ENCODE data around the gene RALGPS2.

RALGPS2 gene, protein sequence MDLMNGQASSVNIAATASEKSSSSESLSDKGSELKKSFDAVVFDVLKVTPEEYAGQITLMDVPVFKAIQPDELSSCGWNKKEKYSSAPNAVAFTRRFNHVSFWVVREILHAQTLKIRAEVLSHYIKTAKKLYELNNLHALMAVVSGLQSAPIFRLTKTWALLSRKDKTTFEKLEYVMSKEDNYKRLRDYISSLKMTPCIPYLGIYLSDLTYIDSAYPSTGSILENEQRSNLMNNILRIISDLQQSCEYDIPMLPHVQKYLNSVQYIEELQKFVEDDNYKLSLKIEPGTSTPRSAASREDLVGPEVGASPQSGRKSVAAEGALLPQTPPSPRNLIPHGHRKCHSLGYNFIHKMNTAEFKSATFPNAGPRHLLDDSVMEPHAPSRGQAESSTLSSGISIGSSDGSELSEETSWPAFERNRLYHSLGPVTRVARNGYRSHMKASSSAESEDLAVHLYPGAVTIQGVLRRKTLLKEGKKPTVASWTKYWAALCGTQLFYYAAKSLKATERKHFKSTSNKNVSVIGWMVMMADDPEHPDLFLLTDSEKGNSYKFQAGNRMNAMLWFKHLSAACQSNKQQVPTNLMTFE

DNA sequence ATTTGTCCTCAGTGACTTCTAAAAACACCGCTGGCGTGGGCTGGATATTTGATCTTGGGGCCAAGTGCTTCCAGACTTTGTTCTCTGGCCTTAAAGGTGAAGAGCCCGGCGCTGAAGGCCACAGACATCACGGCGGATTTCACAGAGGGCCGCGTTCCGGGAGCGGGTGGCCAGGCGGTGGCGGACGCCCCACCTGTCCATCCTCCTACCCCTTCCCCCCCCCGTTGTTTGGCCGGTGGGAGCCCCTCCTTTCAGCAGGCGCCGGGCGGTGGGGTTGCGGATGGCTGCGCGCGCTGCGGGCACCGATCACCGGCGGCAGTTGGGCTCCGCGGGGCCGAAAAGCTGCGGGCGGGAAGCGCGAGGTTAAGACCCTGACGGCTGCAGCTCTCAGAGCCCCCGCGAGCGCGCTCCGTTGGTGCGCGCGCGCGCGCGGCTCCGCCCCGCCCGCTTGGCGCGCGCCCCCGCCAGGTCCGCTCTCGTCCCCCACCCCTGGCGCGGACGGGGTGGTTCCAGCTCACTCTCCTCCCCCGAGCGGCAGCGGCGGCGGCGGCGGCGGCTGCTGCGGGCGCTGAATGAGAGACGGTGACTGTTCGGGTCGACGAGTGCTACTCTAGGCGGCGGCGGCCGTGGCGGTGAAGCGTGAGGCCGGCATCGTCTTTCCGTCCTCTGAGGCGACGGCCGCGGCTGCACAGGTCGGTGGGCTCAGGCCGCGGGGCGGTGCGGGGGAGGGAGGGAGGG is at the start of gene RALGPS2:
RALGPS2 (plus strand) TSS at position 517 of the 738 bp plus-strand sequence. CDS start 51,521 bp downstream, outside the sequence.
- DNase-seq: no peak

DNA sequence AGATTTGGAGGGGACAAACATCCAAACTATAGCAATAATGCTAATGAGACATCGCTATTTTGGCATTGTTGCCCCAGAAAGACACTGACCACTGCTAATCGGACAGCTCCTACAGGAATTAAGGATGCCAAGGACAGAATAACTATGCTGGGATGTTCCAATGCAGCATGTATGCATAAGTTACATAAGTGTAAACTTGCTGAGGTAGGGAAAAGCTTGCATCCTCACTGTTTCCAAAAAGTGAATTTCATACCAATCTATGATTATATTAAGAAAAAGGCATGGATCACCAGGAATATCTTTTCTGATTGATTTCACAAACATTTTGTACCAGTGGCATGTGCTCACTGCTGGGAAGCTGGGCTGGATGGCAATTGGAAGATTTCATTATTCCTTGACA is 45.8 kb upstream of the RALGPS2 start:
- DNase-seq: no peak

DNA sequence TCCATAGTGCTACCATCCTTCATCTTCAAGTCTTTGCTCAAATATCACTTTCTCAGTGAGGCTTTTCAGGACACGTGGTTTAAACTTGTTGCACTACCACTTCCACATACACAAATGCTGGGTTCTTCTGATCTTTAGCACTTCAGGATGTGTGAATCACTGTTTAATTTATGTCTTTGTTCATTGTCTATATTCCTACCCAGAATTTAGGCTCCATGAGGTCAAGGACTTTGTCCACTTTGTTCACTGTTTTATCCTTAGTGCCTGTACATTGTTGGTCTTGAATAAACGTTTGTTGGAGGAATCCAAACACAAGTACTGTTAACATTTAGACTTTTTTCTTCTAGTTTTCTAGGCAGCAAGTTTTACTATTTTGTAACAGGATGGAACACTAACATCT is 42.6 kb upstream of the RALGPS2 start:
- DNase-seq: no peak

DNA sequence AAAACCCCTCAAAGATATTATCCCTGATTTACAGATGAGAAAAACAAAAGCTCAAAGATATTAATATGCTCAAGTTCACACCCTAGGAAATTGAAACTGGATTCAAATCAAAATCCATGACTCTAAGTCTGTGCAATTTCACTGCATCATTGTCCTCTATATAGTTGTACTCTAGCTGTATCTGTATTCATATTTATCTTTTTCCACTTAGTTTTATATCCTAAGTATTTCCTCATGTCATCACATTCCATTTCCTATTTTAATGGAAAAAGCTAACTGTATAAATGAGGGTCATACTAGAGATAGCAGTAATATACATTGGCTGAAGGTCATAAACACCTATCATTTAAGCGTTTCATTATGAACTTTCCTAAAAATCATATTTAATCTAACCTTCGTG is 42.2 kb upstream of the RALGPS2 start:
- no peak for DNase-seq

DNA sequence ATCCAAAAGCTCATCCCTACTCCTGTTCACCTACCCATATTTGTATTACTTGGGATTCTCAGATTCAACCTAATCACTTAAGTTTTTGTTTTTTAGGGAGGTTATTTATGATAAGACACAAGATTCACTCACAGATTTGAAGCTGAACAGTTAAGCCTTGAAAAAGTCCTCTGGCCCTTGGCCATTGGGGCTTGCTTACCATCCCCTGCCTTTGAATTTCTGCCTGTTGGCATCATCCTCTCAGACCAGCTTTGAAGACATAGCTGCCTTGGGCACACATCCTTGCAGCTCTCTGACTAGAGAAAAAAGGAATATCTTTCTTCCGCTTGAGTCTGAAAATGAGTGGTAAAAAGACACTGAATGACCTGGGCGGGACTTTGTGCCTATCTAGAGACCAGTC is 41.8 kb upstream of the RALGPS2 start:
- DNase-seq: no peak

DNA sequence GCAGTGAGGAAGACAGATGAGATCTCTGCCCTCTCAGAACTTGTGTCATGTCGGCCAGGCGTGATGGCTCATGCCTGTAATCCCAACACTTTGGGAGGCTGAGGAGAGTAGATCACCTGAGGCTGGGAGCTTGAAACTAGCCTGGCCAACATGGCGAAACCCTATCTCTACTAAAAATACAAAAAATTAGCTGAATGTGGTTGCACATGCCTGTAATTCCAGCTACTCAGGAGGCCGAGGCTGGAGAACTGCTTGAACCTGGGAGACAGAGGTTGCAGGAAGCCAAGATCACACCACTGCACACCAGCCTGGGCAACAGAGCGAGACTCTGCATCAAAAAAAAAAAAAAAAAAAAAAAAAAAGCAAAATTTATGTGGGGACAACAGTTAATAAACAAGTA is 40.9 kb upstream of the RALGPS2 start:
- no peak for DNase-seq

DNA sequence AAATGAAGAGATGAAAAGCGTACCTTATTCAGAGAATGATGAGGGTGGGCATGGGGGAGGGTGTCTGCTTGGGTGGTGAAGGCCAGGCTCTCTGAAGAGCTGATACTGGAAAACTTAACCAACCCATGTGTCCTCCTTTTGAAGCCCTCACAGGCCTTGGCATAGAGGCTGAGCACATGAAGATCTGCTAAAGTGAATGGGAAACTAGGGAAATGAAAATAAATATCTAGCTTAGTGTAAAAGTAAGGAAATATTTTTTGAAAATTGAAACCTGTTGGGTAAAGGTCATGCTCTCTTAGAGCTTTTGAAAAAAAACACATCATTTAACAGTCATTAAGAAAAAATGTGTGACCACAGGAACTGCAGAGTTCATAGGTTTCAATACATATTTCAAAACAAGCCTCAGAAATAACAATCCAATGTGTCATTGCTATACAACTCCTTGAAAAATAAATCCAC is 40.5 kb upstream of the RALGPS2 start:
- no peak for DNase-seq

DNA sequence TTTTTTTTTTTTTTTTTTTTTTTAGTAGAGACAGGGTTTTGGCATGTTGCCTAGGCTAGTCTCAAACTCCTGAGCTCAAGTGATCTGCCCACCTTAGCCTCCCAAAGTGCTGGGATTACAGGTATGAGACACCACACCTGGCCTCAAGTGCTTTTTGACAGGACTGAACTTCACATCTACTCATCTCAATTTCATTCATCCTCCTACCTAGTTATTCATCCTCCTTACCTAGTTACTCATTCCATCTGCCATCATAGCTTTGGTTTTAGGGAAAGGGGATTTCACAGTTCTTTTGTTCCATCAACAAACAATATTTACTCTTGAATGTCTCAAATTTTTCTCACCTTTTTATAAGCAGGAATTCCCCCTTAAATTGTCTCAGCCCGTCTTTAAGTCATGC is 38.6 kb upstream of the RALGPS2 start:
- DNase-seq: no peak

DNA sequence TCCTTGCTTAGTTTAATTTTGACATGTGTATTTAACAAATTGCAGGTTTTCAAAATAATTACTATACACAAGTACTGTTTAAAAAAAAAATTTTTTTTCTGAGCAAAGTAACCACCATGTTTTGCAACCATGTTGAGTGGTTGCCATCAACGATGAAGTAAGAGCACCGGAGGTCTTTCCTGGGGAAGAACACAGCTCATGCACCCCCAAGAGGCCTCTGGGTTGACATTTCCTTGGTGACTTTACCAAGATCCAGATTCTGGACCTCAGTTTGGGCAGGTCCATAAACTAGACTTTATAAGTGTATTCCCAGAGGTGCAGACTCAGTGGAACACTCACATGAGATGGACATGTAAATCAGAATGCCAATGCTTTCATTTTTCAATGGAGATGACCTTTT is 36.8 kb upstream of the RALGPS2 start:
- no peak for DNase-seq

DNA sequence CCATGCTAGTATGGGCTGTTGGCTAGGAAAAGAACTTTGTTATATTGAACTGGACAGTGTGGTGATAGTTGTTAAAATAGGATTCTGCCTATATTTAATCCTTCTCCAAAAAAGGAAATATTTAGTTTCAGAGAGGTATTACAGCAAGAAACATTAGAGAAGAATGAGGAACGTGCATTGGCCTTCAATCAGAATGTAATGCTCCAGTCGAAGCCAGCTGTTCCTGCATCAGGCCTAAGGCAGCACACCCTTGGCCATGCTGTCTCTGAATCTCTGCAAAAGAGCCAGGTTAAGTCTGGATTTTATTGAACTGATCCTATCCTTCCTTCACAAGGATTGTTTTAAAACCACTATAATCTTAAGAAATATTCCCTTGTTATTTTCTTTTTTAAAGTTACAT is 35.3 kb upstream of the RALGPS2 start:
- no peak for DNase-seq

DNA sequence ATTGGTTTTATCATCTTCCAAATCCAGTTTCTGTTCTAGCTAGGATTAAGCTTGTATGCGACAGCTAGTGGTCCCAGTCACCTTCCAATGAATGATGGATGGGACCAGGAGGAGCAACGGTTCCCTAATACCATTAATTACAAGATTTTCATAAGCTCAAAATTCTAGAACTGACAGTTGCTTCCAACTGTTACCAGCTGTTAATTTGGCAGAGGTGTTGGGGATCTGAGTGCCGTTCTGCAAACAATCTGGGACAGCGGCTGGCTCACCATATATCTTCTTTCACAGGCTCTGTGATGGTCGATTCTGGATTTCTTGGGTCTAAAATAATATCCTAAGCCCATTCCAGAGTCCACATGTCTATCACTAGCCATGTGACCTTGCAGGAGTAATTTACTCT is 34.5 kb upstream of the RALGPS2 start:
- DNase-seq: no peak

DNA sequence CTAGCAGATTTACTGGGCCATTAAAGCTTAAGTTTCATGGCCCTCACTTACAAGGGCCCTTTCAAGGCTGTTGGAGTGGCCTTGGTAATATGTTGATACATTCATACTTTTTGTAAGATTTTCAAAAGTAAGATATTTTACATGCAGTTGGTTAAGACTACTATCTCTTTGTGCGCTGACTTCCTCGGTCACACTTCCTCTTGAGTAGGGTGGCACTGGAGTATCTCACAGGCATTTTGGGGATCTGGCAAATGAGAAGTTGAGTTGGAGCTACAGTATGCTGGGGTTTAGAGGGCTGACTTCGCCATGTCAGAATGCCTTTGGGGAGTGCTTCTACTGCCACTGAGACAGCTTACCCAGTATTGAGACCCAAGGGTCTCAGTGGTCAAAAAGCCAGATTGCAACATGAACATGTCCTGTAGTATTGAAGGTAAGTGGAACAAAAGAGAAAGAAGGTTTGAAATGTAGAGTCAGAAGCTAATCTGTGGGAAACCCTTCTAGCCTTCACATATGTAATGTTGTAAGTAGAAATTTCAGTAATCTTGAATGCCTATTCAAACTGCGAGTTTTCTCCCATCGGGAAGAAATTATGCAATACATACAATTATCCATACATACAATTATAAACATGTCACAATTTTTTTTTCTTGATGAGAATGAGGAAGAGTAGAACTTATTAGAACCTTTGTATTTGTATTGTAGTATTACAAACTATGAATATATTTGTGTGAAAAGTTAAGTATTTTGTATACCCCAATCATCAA is 32.3 kb upstream of the RALGPS2 start:
- DNase-seq: no peak

DNA sequence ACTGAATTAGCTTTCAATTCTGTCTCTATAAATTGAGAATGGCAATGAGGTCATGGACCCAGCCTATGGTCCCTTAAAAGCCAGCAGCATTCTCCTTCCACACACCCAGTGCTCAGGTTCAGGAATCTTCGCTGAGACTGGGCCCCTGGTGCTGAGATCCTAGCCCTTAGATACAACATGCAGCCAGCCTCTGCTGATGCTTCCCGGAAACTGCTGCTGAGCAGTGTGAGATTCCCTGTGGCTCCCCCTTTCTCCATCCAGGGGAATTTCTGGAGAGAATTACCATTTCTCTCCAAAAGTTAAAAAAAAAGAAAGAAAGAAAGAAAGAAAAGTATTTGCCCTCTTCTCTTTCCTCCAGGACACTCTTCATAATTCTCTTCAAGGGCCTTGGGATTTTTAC is 31.7 kb upstream of the RALGPS2 start:
- no peak for DNase-seq

DNA sequence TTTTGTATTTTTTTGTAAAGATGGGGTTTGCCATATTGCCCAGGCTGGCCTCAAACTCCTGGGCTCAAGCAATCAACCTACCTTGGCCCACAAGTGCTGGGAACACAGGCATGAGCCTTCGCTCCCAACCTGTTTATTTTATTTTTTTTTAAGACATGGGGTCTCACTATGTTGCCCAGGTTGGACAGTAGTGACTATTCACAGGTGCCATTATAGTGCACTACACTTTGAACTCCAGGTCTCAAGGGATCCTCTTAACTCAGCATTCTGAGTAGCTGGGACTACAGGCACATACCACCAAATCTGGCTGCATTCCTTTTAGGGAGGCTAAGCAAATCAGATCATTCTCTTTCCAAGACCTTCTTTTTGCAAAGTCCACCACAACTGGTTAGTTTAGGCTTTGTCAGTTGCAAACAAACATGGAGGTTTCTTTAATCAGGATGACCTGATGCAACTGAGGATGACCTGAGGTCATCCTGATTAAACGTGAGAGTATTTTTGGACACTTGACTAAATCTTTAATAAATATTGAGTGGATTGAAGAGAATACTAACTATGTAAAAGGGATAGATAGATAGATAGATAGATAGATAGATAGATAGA is 30.0 kb upstream of the RALGPS2 start:
- no peak for DNase-seq

DNA sequence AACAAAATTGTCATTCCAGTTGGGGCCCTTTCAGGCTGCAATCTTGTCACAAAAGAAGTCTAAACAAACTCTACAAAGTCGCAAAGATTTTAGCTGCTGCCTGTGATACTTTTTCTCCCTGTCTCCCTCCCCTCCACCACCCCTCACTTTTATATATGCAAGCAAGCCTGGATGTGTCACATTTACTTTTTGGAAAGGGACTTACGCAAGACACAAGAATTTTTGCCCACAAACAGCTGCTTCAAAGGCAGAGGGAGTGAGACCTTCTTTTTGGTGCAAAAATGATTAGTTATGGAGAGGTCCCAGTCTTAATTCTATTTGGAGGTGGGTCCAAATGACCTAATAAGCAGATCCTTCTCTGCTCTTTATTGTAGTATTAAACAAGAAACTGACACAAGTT is 22.9 kb upstream of the RALGPS2 start:
- no peak for DNase-seq

DNA sequence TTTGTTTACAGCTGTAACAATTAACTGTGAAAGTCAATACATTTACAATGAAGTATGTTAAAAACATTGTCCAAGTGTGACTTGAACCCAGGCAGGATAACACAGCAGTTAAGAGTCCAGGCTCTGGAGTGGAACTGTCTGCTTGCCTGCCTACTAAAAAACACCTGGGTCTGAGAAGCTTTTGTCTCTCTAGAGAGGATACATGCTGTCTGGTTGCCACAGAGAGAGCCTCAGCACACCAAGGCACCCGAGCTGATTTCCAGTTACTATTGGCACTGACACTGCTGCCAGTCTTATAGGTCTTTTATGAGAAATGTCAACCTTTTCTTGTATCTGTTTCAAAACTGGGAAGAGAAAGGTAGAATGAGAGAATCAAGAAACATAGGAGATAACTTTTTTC is 20.2 kb upstream of the RALGPS2 start:
- DNase-seq: no peak

DNA sequence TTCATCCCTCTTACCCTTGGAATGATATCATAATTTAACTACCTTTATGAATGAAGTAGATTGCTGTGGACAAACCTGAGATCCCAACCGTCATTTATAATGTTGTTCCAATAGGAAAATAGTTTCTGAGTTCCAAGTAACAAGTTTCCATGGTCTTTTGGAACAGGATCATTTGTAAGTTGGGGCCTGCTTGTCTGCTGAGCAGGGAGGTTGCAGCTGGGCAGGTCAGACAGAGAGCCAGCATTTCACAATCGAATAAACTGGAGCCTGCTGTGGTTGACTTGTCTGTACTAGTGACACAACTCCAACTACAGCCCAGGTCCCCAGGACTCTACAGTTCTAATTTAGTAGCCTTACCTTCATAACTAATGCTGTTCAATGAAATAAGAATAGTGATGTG is 18.6 kb upstream of the RALGPS2 start:
- no peak for DNase-seq

DNA sequence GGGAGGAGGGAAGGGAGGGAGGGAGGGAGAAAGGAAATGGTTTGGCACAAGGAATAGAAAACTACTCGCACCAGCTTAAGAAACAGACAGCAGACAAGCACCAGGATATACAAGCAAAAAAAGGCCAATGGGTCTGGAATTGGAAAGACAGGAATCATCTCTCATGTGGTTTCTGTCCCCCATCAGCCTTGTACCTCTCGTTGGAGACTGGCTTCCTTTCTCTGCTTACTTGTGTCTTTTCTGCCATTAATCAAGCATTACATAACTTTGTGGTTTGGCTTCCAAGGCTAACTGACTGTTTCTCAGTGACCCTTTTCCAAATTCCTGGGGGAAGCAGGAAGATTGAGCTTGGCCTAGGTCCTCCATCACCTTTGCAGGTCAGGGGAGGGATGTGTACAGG is 11.8 kb upstream of the RALGPS2 start:
- no peak for DNase-seq

DNA sequence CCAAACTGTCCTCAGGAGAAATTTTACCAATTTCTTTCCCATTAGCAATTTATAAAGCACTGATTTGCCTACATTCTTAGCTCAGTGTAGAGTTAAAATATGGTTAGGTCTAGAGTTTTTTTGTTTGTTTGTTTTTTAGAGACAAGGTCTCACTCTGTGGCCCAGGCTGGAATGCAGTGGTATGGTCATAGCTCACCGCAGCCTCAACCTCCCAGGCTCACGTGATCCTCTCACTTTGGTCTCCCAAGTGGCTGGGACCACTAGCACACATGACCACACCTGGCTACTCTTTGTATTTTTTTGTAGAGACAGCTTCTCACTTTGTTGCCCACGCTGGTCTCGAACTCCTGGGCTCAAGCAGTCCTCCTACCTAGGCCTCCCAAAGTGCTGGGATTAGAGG is 10.6 kb upstream of the RALGPS2 start:
- no peak for DNase-seq

DNA sequence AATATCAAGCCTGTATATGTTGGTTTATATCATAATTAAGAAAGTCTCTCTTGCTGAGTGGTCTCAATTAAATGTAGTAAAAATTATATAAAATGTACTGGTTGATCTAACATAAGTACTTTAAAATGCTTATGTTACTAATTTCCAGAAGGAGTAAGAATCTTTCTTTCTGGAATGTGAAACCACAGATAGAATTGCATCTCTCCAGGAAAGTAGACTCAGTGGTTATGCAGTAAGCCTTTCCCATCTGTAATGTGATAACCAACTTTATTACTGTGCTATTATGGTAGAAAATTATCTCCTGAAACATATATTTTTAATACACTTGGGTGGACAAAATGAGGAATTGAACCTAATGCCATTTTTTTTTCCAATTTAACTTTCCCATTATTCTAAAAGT is 8.9 kb upstream of the RALGPS2 start:
- no peak for DNase-seq

DNA sequence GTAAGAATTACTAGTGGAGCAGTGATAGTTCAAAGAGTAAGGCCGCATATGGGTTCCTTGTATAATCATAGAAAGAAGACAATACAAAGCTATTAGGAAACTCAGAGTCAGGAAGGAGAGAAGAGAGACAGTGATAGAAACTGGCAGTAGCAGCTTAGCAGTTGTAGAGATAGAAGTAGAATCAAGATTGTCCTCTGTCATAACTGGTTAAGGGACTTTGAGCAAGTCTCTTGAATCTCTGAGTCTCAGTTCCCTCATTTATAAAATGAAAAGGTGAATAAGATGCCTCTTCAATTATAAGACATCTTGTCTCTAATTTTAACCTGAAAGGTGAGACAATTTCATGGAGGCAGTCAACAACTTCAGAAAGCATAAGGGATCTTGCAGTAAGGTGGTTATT is 6.5 kb upstream of the RALGPS2 start:
- no peak for DNase-seq

DNA sequence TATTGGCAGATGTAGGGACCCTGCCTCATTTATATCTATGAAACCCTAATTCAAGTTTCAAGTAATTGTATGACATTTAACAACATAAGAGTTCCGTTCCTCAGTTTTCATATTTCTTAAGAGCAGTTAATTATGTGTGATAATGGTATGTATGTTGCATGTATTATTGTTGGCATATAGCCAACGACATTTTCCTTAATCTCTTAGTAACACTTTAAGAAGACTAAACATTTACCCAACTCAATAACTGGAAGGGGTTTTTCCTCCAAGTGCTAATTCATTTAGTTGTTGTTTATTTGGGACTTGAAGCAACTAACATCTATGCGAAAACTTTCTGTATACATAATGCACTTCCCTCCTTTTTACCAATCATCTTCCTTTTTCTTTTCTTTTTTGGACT is 1.5 kb upstream of the RALGPS2 start:
- DNase-seq: no peak

DNA sequence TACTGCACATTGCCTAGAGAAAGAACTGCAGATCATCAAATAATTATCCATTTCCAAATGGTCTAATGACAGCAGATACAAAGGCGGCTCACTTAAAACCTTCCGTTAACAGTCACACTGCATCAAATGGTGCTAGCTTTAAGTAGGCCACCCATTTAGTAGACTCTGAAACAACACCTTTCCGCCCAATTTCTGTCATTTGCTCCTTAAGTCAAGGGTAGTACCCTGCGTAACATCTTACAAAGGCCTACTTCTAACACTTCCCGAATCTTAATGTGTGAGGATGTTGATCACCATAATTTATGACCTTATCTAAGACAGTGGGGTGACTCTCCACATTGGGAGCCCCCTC is 692 bp upstream of the RALGPS2 start:
- no peak for DNase-seq
